Coronary artery (tissue), 2 donors: ENCODE data around the gene AP5S1.
"Not testable (repeated sequence)": the region's sequence is repeated elsewhere in the genome, so short reads cannot be mapped to it uniquely, and the experiment has no call there.

Experiments used
- DNase-seq: peaks from one replicate; pipeline ENCODE4 v3.0.0-alpha.2; 2017; ENCODE audit warnings: low spot score
- H3K27ac ChIP-seq, 2 donors: fragments of 200-600 bp; sonication (generic); one replicate each; pipeline ENCODE4 v1.5.1; 2016 to 2019
- H3K4me3 ChIP-seq: fragments of 200-600 bp; sonication (generic); 2 replicates; pipeline ENCODE4 v1.5.1; 2016; ENCODE audit warnings: mild to moderate bottlenecking, moderate library complexity
- TF ChIP-seq, protein P1 (sequence below): fragments of 200-600 bp; sonication (generic); IDR thresholded peaks from one replicate; pipeline ENCODE4 v1.5.1; 2019; ENCODE audit warnings: antibody characterized with exemption

Gene AP5S1

DNA sequence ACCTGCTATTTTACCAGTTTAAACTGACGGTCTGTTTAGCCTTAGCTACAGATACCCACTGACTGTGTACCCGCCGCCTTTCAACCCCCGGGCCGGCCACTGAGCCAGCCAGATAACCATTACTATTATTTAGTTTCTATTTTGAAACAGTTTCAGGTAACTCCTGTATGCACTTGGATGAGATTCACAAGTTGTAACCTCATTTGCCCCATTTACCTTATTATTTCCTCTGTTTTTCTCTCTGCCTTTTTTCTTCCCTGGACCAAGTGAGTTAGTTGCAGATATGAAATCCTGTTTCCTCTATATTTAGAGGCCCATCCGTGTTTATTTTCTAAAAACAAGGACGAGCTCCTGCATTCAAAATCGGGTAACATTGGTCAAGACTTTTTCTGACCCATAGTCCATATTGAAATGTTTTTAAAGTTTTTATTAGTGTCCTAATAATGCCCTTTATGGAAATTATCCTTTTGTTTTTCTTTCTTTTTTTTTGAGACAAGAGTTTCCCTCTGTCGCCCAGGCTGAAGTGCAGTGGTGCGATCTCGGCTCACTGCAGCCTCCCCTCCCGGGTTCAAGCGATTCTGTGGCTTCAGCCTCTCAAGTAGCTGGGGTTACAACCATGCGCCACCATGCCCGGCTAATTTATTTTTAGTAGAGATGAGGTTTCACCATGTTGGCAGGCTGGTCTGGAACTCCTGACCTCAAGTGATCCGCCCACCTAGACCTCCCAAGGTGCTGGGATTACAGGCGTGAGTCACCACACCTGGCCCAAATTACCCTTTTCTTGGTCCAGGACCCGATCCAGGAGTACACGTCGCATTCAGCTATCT lies 767 bp downstream of the AP5S1 start:
- DNase-seq, result no peak
- peak overlapping the region; percentile 87 for H3K4me3 ChIP-seq
- TF ChIP-seq, protein P1, sequence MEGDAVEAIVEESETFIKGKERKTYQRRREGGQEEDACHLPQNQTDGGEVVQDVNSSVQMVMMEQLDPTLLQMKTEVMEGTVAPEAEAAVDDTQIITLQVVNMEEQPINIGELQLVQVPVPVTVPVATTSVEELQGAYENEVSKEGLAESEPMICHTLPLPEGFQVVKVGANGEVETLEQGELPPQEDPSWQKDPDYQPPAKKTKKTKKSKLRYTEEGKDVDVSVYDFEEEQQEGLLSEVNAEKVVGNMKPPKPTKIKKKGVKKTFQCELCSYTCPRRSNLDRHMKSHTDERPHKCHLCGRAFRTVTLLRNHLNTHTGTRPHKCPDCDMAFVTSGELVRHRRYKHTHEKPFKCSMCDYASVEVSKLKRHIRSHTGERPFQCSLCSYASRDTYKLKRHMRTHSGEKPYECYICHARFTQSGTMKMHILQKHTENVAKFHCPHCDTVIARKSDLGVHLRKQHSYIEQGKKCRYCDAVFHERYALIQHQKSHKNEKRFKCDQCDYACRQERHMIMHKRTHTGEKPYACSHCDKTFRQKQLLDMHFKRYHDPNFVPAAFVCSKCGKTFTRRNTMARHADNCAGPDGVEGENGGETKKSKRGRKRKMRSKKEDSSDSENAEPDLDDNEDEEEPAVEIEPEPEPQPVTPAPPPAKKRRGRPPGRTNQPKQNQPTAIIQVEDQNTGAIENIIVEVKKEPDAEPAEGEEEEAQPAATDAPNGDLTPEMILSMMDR, result no peak
- peak overlapping the region; percentile 95 to 98 for H3K27ac ChIP-seq

DNA sequence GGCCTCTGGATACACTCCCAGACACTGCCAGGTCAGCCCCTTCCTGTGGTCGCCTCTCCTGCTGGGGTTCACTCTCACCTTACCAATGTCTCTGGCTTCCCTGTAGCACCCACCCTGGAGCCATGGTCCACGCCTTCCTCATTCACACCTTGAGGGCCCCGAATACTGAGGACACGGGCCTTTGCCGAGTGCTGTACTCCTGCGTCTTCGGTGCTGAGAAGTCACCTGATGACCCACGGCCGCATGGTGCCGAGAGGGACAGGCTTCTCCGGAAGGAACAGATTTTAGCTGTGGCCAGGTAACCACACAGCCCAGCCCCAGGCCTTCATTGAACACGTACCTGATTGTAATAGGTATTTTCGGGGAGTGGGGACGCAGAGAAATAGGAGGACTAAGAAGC lies 1.6 kb downstream of the AP5S1 start:
- Histone ChIP-seq H3K4me3 (no peak overlapping the region), H3K27ac (no peak overlapping the region)
- DNase-seq, result no peak
- TF ChIP-seq, protein P1, result no peak

DNA sequence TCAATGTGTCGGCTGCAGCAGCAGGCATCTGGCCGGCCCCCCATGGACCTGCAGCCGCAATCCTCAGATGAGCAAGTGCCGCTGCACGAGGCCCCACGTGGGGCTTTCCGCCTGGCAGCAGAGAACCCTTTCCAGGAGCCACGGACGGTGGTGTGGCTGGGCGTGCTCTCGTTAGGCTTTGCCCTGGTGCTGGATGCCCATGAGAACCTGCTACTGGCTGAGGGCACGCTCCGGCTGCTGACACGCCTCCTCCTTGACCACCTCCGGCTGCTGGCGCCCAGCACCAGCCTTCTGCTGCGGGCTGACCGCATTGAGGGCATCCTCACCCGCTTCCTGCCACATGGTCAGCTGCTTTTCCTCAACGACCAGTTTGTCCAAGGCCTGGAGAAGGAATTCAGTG lies 3.5 kb downstream of the AP5S1 start:
- TF ChIP-seq, protein P1, result no peak
- no peak overlapping the region for H3K4me3 ChIP-seq
- DNase-seq, result no peak
- H3K27ac ChIP-seq, result no peak overlapping the region

DNA sequence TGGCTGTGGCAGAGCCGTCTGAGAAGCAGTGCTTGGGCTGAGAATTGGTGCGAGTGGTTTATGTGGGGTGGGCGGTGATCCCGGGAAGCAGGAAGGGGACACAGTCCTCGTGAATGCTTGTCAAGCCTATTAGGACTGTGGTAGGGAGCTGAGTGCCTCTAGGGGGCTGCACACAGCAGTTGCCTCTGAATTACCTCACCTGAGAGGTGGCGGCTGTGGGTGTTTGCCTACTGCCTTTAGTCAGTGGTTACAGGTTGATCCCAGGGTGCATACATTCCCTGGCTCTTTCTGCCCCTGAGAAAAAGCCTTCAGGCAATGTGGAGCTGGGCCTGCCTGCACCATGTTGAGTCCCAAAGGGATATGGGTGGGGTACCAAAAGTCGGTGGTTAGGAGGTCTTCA lies 5.2 kb downstream of the AP5S1 start:
- Histone ChIP-seq H3K4me3 (no peak overlapping the region), H3K27ac (no peak overlapping the region)
- no peak for DNase-seq
- TF ChIP-seq, protein P1, result no peak

DNA sequence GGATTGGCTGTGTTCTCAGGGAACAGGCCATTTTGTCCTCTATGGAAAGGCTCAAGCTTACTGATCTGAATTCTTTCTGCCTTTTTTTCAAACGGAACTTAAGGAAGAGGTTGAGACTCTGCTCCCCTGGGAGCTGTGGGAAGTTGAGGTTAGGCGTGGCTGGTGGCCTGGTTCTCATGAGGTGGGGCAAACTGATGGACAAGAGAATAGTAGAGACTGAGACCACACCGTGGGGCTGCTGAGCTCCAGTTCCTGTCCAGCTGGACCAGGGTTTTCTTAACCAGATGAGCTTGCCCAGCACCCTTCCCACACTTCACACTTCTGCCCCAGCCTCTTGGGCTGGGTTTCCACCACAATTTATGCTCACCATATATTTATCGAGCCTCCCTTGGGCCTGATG lies 6.1 kb downstream of the AP5S1 start:
- Histone ChIP-seq H3K27ac (no peak overlapping the region), H3K4me3 (no peak overlapping the region)
- TF ChIP-seq, protein P1, result no peak
- no peak for DNase-seq

DNA sequence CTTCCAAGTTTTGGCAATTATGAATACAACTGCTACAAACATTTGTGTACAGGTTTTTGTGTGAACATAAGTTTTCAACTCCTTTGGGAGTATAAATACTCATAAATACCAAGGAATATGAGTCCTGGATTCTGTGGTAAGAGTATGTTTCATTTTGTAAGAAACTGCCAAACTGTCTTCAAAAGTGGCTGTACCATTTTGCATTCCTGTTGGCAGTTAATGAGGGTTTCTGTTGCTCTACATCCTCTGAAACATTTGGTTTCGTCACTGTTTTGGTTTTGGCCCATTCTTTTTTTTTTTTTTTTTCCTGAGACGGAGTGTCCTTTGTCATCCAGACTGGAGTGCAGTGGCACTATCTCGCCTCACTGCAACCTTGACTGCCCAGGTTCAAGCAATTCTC lies 8.5 kb downstream of the AP5S1 start:
- no peak for DNase-seq
- Histone ChIP-seq H3K27ac (no peak overlapping the region), H3K4me3 (no peak overlapping the region)
- TF ChIP-seq, protein P1, result no peak

DNA sequence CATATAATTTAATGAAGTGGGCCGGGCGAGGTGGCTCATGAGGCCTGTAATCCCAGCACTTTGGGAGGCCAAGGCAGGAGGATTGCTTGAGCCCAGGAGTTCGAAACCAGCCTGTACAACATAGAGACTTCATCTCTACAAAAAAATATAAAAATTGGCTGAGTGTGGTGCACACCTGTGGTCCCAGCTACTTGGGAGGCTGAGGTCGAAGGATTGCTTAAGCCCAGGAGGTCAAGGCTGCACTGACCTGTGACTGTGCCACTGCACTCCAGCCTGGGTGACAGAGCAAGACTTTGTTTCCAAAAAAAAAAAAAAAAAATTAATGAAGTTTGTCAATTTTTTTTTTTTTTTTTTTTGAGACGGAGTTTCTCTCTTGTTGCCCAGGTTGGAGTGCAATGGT lies 9.5 kb downstream of the AP5S1 start:
- H3K27ac ChIP-seq, H3K4me3 ChIP-seq, DNase-seq: not testable (repeated sequence)
